ENCODE measurements around the gene RIC8A.

DNA sequence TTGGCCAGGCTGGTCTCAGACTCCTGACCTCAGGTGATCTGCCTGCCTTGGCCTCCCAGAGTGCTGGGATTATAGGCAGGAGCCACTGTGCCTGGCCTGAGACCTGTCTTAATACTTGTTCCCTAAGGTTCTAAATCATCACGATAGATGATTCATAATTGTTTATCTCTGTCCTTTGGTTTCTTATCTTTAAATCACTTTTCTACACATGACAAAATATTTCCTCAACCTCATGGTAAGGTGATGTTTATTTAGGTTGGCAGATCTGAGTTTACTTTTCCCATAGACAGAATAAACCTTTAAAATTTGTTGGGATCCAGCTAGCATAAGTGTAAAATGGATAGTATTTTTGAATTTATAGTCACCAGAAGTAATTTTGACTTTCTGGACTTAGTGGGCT lies 32.8 kb downstream of the RIC8A start:
- TF ChIP-seq CTCF (IDR thresholded peaks at IDR 0.05; ENCODE audit: insufficient read depth, low read depth, low read length) (no peak), EZH2 (IDR thresholded peaks at IDR 0.05; ENCODE audit: insufficient read depth, low read length) (no peak)
